Measurements from ENCODE around the gene NIFK.

DNA sequence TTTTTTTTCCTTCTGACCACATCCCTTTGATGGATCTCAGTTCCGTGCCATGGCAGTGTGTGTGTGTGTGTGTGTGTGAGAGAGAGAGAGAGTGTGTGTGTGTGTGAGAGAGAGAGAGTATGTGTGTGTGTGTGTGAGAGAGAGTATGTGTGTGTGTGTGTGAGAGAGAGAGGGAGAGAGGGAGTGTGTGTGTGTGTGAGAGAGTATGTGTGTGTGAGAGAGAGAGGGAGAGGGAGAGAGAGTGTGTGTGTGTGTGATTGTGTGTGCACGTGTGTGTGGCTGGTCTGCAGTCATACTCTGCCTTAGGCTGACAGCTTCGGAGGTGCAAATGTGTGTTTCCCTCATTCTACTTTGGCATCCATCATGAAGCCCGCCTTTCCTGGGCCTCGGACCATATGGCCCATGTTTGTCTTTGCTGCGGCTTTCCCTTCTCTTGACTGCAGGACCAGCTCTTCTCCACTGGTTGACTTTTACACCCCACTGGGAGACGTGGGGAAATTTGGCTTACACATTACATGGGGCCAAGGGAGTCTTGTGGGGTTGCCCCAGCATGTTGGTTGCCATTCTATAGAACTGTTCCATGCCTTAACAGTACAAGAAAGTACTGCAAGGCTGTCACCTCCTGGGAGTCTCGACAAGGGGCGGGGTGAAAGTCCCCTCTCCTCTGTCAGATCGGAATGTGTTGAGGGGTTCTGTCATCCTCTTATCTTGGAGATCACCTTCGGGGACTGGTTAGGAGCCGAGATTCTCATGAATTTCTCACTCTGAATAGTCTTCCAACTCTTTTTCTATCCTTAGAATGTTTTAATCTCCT lies 40.4 kb upstream of the NIFK start:
- TF ChIP-seq, protein P1, sequence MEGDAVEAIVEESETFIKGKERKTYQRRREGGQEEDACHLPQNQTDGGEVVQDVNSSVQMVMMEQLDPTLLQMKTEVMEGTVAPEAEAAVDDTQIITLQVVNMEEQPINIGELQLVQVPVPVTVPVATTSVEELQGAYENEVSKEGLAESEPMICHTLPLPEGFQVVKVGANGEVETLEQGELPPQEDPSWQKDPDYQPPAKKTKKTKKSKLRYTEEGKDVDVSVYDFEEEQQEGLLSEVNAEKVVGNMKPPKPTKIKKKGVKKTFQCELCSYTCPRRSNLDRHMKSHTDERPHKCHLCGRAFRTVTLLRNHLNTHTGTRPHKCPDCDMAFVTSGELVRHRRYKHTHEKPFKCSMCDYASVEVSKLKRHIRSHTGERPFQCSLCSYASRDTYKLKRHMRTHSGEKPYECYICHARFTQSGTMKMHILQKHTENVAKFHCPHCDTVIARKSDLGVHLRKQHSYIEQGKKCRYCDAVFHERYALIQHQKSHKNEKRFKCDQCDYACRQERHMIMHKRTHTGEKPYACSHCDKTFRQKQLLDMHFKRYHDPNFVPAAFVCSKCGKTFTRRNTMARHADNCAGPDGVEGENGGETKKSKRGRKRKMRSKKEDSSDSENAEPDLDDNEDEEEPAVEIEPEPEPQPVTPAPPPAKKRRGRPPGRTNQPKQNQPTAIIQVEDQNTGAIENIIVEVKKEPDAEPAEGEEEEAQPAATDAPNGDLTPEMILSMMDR (IDR thresholded peaks at IDR 0.05; ENCODE audit: borderline replicate concordance, extremely low read depth, low read length, poor library complexity, severe bottlenecking): no peak
- TF ChIP-seq EZH2 (IDR thresholded peaks at IDR 0.05; ENCODE audit: borderline replicate concordance, low read depth, low read length, severe bottlenecking): no peak
